PFSK-1 (cell line): Measurements from ENCODE around the gene PDHB.

Experiments
- FOXP2 ChIP-seq: optimal IDR thresholded peaks from 2 replicates; pipeline ENCODE3; 2011; ENCODE audit warnings: borderline replicate concordance, control low read depth, inconsistent platforms; ENCODE audit not compliant: insufficient read depth; ENCODE audit errors: extremely low read length, extremely low read depth
- POLR2AphosphoS5 ChIP-seq: IDR thresholded peaks from 2 replicates; pipeline ENCODE4 v1.6.1; 2012; ENCODE audit warnings: low read depth, mild to moderate bottlenecking, control low read depth, low read length, moderate library complexity
- REST ChIP-seq, 2 experiments: IDR thresholded peaks; 2 replicates each; pipeline versions ENCODE4 v1.6.1 to v1.8.0; 2011 to 2012; ENCODE audit warnings: low read depth in 2 of 2, low read length in 2 of 2, control low read depth in 1 of 2, inconsistent platforms in 1 of 2, mild to moderate bottlenecking in 1 of 2, moderate library complexity in 1 of 2; ENCODE audit not compliant: insufficient read depth in 1 of 2
- SIN3A ChIP-seq: IDR thresholded peaks from 2 replicates; pipeline ENCODE4 v1.6.1; 2012; ENCODE audit warnings: mild to moderate bottlenecking, low read length, moderate library complexity, borderline replicate concordance; ENCODE audit not compliant: insufficient read depth
- TAF1 ChIP-seq: IDR thresholded peaks from 2 replicates; pipeline ENCODE4 v1.6.1; 2012; ENCODE audit warnings: low read length, control low read depth, borderline replicate concordance; ENCODE audit not compliant: insufficient read depth

Gene PDHB

GRCh38 chr3:58398669-58399333, 34.8 kb downstream of the PDHB start:
- TF ChIP-seq TAF1 (no peak), SIN3A (no peak), REST (IDR thresholded peaks at IDR 0.05; ENCODE audit: insufficient read depth in 1 of 2, low read depth in 2 of 2, low read length in 2 of 2) (no peak), POLR2AphosphoS5 (no peak), FOXP2 (no peak)

- TF ChIP-seq FOXP2: no peak
- no peak for TF ChIP-seq POLR2AphosphoS5
- TF ChIP-seq TAF1: no peak
- TF ChIP-seq REST (IDR thresholded peaks at IDR 0.05; ENCODE audit: insufficient read depth in 1 of 2, low read depth in 2 of 2, low read length in 2 of 2): no peak
- TF ChIP-seq SIN3A: no peak
Observed at GRCh38 chr3:58394339-58394738, 39.3 kb downstream of the PDHB start.

- TF ChIP-seq FOXP2 (no peak), REST (IDR thresholded peaks at IDR 0.05; ENCODE audit: insufficient read depth in 1 of 2, low read depth in 2 of 2, low read length in 2 of 2) (no peak), TAF1 (no peak), SIN3A (no peak), POLR2AphosphoS5 (no peak)
Observed at GRCh38 chr3:58392181-58392580, 41.5 kb downstream of the PDHB start.

- no peak for TF ChIP-seq REST (IDR thresholded peaks at IDR 0.05; ENCODE audit: insufficient read depth in 1 of 2, low read depth in 2 of 2, low read length in 2 of 2)
- no peak for TF ChIP-seq TAF1
- TF ChIP-seq SIN3A: no peak
- TF ChIP-seq FOXP2: no peak
- no peak for TF ChIP-seq POLR2AphosphoS5
Observed at GRCh38 chr3:58391156-58391865, 42.3 kb downstream of the PDHB start.
